ENCODE results near the gene CHN2. TPM values are rescaled to one million over a fixed set of nuclear protein-coding genes. Genes with fewer than 3 reads are reported as not detected.

The CHN2 gene
- total RNA-seq, 1 experiment from 2014 or later = 2.1 TPM

- H3K9me2 ChIP-seq (ENCODE audit: insufficient read depth) = no peaks in the 10 kb centered on the region
- no peak overlapping the region for H3K4me3 ChIP-seq (replicated peaks in 1 of 2; ENCODE audit: low read depth in 1 of 2, low read length in 2 of 2)
- POLR2A ChIA-PET = no interaction called here
- ATAC-seq (no peak), DNase-seq (ENCODE audit: low read depth, low spot score) (no peak)
- intact Hi-C loops (cut with micrococcal nuclease) = no loop called here
- H3K27ac ChIP-seq (ENCODE audit: low read depth, low read length) = no peak overlapping the region
- CTCF ChIA-PET = no interaction called here
- H3K36me3 ChIP-seq (ENCODE audit: control insufficient read depth in 1 of 2, insufficient read depth in 2 of 2, low read length in 2 of 2) = no peaks in the 10 kb centered on the region
- H3K4me1 ChIP-seq (ENCODE audit: control insufficient read depth in 1 of 2, insufficient read depth in 2 of 2, low read length in 2 of 2) = no peaks in the 10 kb centered on the region
- H3K27me3 ChIP-seq (ENCODE audit: insufficient read depth, low read length) = peaks cover 5% of the 10 kb centered on the region; the same call in 1 of the 2 replicates
- no peaks in the 10 kb centered on the region for H3K79me2 ChIP-seq (ENCODE audit: insufficient read depth, low read length)
- no peak overlapping the region for H3K4me2 ChIP-seq (ENCODE audit: low read length)
- H4K20me1 ChIP-seq (ENCODE audit: insufficient read depth) = no peaks in the 10 kb centered on the region
- no peak for TF ChIP-seq SP1 (IDR thresholded peaks at IDR 0.05; ENCODE audit: low read depth)
- no peak overlapping the region for H2AFZ ChIP-seq (ENCODE audit: low read depth, low read length, poor library complexity, severe bottlenecking)
- no peaks in the 10 kb centered on the region for H3K9me3 ChIP-seq (ENCODE audit: control insufficient read depth in 1 of 2, insufficient read depth in 1 of 2, low read depth in 1 of 2, low read length in 2 of 2)
- BruUV-seq (replicated peaks) = no TSS peak
- H3K9ac ChIP-seq (ENCODE audit: low read length) = no peak overlapping the region
- RAD21 ChIA-PET (ENCODE audit: low non-redundant PET in 1 of 2, low total read pairs in 2 of 2, uncharacterized antibody in 2 of 2, unreplicated experiment in 2 of 2) = no interaction called here
These were observed 134.2 kb downstream of the CHN2 start for GRCh38 chr7:29328811-29329210.

- H3K36me3 ChIP-seq (ENCODE audit: control insufficient read depth in 1 of 2, insufficient read depth in 2 of 2, low read length in 2 of 2) = no peaks in the 10 kb centered on the region
- no TSS peak for BruUV-seq (replicated peaks)
- CTCF ChIA-PET = no interaction called here
- DNase-seq (ENCODE audit: low read depth, low spot score) = no peak
- H3K9me2 ChIP-seq (ENCODE audit: insufficient read depth) = no peaks in the 10 kb centered on the region
- POLR2A ChIA-PET = no interaction called here
- H3K27me3 ChIP-seq (ENCODE audit: insufficient read depth, low read length) = peaks cover 5% of the 10 kb centered on the region; the same call in 1 of the 2 replicates
- intact Hi-C loops (cut with micrococcal nuclease) = no loop called here
- H3K9ac ChIP-seq (ENCODE audit: low read length) = no peak overlapping the region
- RAD21 ChIA-PET (ENCODE audit: low non-redundant PET in 1 of 2, low total read pairs in 2 of 2, uncharacterized antibody in 2 of 2, unreplicated experiment in 2 of 2) = no interaction called here
- no peak overlapping the region for H3K27ac ChIP-seq (ENCODE audit: low read depth, low read length)
- no peaks in the 10 kb centered on the region for H3K4me1 ChIP-seq (ENCODE audit: control insufficient read depth in 1 of 2, insufficient read depth in 2 of 2, low read length in 2 of 2)
- TF ChIP-seq JUND (IDR thresholded peaks at IDR 0.05) = no peak
- no peak for TF ChIP-seq EZH2 (IDR thresholded peaks at IDR 0.05)
- no peak for TF ChIP-seq ZFX (IDR thresholded peaks at IDR 0.05)
- TF ChIP-seq POLR2AphosphoS5 (IDR thresholded peaks at IDR 0.05; ENCODE audit: low read depth, low read length) = no peak
- TF ChIP-seq ATF3 (IDR thresholded peaks at IDR 0.05) = no peak
- no peak for TF ChIP-seq SIN3A (IDR thresholded peaks at IDR 0.05; ENCODE audit: low read depth)
- no peak for TF ChIP-seq ELF1 (IDR thresholded peaks at IDR 0.05; ENCODE audit: borderline replicate concordance, low read depth)
- TF ChIP-seq EZH2phosphoT487 (IDR thresholded peaks at IDR 0.05; ENCODE audit: borderline replicate concordance) = no peak
- no peak for ATAC-seq
- H2AFZ ChIP-seq (ENCODE audit: low read depth, low read length, poor library complexity, severe bottlenecking) = no peak overlapping the region
- H3K9me3 ChIP-seq (ENCODE audit: control insufficient read depth in 1 of 2, insufficient read depth in 1 of 2, low read depth in 1 of 2, low read length in 2 of 2) = no peaks in the 10 kb centered on the region
- no peaks in the 10 kb centered on the region for H4K20me1 ChIP-seq (ENCODE audit: insufficient read depth)
- H3K79me2 ChIP-seq (ENCODE audit: insufficient read depth, low read length) = no peaks in the 10 kb centered on the region
- no peak overlapping the region for H3K4me2 ChIP-seq (ENCODE audit: low read length)
- H3K4me3 ChIP-seq (replicated peaks in 1 of 2; ENCODE audit: low read depth in 1 of 2, low read length in 2 of 2) = no peak overlapping the region
These were observed 135.1 kb downstream of the CHN2 start for GRCh38 chr7:29329686-29330085.

Measured in HCT116 (cell line).